Loucy (cell line): Measurements from ENCODE around the gene PUS3.

Source experiments
- H2AFZ ChIP-seq: fragments of 200-600 bp; sonication (generic); 2 replicates; pipeline ENCODE4 v1.6.0; 2016; ENCODE audit warnings: antibody characterized with exemption, mild to moderate bottlenecking, low read length, moderate library complexity
- H3F3A ChIP-seq: fragments of 200-600 bp; 2 replicates; pipeline ENCODE4 v1.6.0; 2016; ENCODE audit warnings: antibody characterized with exemption, low read depth, mild to moderate bottlenecking
- H3K27me3 ChIP-seq: fragments of 200-600 bp; sonication (generic); 2 replicates; pipeline ENCODE4 v1.6.1; 2014; ENCODE audit warnings: low read length, mild to moderate bottlenecking; ENCODE audit not compliant: insufficient read depth, poor library complexity, severe bottlenecking
- H3K36me3 ChIP-seq: fragments of 200-600 bp; sonication (generic); 2 replicates; pipeline ENCODE4 v1.6.1; 2016; ENCODE audit warnings: low read length; ENCODE audit not compliant: insufficient read depth
- H3K4me1 ChIP-seq: fragments of 200-600 bp; sonication (generic); 2 replicates; pipeline ENCODE4 v1.5.1; 2014; ENCODE audit warnings: low read length, mild to moderate bottlenecking; ENCODE audit not compliant: insufficient read depth, poor library complexity, severe bottlenecking
- H3K4me2 ChIP-seq: fragments of 200-600 bp; sonication (generic); 2 replicates; pipeline ENCODE4 v1.6.0; 2014; ENCODE audit warnings: antibody characterized with exemption, low read length, low read depth, mild to moderate bottlenecking; ENCODE audit not compliant: poor library complexity, severe bottlenecking
- H3K4me3 ChIP-seq: fragments of 200-600 bp; sonication (generic); 2 replicates; pipeline ENCODE4 v1.5.1; 2014; ENCODE audit warnings: low read length, mild to moderate bottlenecking, mixed read lengths; ENCODE audit not compliant: poor library complexity, severe bottlenecking
- H3K79me2 ChIP-seq: fragments of 200-600 bp; sonication (generic); 2 replicates; pipeline ENCODE4 v1.6.1; 2014; ENCODE audit warnings: low read length; ENCODE audit not compliant: insufficient read depth
- H3K9ac ChIP-seq: fragments of 200-600 bp; sonication (generic); 2 replicates; pipeline ENCODE4 v1.6.0; 2014; ENCODE audit warnings: mild to moderate bottlenecking, low read depth, low read length, moderate library complexity; ENCODE audit not compliant: poor library complexity, severe bottlenecking
- H3K9me2 ChIP-seq: fragments of 200-600 bp; sonication (generic); replicated peaks from 2 replicates; pipeline ENCODE4 v1.6.1; 2016; ENCODE audit warnings: low read depth, low read length, mixed read lengths
- H3K9me3 ChIP-seq: fragments of 200-600 bp; sonication (generic); 2 replicates; pipeline ENCODE4 v1.6.1; 2014; ENCODE audit warnings: mild to moderate bottlenecking, antibody characterized with exemption, low read length, low read depth; ENCODE audit not compliant: insufficient read depth
- H4K20me1 ChIP-seq: fragments of 200-600 bp; sonication (generic); 2 replicates; pipeline ENCODE4 v1.6.0; 2014; ENCODE audit warnings: antibody characterized with exemption, low read length, mild to moderate bottlenecking; ENCODE audit not compliant: insufficient read depth, poor library complexity, severe bottlenecking
- EZH2phosphoT487 ChIP-seq: fragments of 200-600 bp; IDR thresholded peaks from 2 replicates; pipeline ENCODE4 v1.6.1; 2018; ENCODE audit warnings: antibody characterized with exemption, mild to moderate bottlenecking, moderate library complexity, borderline replicate concordance
- TF ChIP-seq, protein P1 (sequence below): fragments of 200-600 bp; sonication (generic); conservative IDR thresholded peaks from 2 replicates; pipeline ENCODE4 v1.5.1; 2014; ENCODE audit warnings: mild to moderate bottlenecking, antibody characterized with exemption, low read length

PUS3 gene

DNA sequence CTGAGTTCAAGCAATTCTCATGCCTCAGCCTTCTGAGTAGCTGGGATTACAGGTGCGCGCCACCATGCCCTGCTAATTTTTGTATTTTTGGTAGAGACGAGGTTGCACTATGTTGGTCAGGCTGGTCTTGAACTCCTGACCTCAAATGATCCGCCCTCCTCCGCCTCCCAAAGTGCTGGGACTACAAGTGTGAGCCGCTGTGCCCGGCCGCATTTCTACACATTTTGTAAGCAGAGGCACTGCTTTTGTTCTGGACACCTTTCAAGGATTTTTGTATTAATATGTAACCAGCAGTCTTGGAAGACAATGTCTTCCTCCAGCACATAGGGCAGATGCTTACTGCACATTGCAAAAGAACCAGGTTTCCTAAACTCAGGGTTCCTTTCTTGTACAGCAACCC is 31.5 kb upstream of the PUS3 start:
- TF ChIP-seq, protein P1, sequence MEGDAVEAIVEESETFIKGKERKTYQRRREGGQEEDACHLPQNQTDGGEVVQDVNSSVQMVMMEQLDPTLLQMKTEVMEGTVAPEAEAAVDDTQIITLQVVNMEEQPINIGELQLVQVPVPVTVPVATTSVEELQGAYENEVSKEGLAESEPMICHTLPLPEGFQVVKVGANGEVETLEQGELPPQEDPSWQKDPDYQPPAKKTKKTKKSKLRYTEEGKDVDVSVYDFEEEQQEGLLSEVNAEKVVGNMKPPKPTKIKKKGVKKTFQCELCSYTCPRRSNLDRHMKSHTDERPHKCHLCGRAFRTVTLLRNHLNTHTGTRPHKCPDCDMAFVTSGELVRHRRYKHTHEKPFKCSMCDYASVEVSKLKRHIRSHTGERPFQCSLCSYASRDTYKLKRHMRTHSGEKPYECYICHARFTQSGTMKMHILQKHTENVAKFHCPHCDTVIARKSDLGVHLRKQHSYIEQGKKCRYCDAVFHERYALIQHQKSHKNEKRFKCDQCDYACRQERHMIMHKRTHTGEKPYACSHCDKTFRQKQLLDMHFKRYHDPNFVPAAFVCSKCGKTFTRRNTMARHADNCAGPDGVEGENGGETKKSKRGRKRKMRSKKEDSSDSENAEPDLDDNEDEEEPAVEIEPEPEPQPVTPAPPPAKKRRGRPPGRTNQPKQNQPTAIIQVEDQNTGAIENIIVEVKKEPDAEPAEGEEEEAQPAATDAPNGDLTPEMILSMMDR, result no peak
- TF ChIP-seq EZH2phosphoT487, result no peak
- H4K20me1 ChIP-seq, result no peaks in the 10 kb centered on the region
- H3K36me3 ChIP-seq, result no peaks in the 10 kb centered on the region
- no peak overlapping the region for H3K9ac ChIP-seq
- H3F3A ChIP-seq, result no peaks in the 10 kb centered on the region
- H2AFZ ChIP-seq, result no peak overlapping the region
- H3K79me2 ChIP-seq, result no peaks in the 10 kb centered on the region
- peaks cover 18% of the 10 kb centered on the region for H3K27me3 ChIP-seq
- no peaks in the 10 kb centered on the region for H3K9me3 ChIP-seq
- no peaks in the 10 kb centered on the region for H3K4me1 ChIP-seq
- no peak overlapping the region for H3K4me2 ChIP-seq
- H3K9me2 ChIP-seq, result no peaks in the 10 kb centered on the region
- no peak overlapping the region for H3K4me3 ChIP-seq

DNA sequence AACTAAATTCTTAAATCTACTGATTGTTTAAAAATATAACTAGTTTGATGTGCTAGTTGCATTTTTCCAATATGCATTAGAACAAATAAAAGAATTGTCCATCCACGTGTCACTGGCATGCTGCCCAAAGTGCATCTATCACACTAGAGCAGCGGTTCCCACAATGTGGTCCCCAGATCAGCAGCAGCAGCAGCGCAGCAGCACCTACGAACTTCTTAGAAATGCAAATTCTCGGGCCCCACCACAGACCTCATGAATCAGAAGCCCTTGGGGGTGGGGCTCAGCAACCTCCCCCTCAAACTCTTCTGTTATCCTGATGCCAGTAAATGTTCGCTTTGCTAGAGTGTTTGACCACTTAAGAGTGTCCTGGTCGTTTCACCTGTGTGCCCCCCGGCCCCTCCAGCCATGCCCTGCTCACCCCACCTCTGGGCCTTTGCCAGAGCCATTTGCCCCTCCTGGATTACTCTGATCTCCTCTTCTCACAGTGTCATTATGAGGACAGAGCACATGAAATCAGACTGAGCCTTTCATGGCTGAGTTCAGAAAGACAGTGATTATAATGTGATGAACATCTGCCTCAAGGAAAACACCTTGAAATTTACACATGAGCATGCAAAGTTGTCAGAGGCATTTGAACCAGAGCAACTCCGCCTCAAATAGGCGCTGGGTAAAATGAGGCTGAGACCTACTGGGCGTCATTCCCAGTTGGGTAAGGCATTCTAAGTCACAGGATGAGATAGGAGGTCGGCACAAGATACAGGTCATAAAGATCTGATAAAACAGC is 30.2 kb upstream of the PUS3 start:
- no peak overlapping the region for H3K4me3 ChIP-seq
- H3K9me3 ChIP-seq, result no peaks in the 10 kb centered on the region
- no peak overlapping the region for H2AFZ ChIP-seq
- H3K79me2 ChIP-seq, result no peaks in the 10 kb centered on the region
- no peaks in the 10 kb centered on the region for H3K36me3 ChIP-seq
- H3K27me3 ChIP-seq, result peaks cover 18% of the 10 kb centered on the region
- no peaks in the 10 kb centered on the region for H3K9me2 ChIP-seq
- no peaks in the 10 kb centered on the region for H3F3A ChIP-seq
- H3K4me1 ChIP-seq, result no peaks in the 10 kb centered on the region
- TF ChIP-seq, protein P1, result no peak
- no peak for TF ChIP-seq EZH2phosphoT487
- no peak overlapping the region for H3K9ac ChIP-seq
- no peak overlapping the region for H3K4me2 ChIP-seq
- no peaks in the 10 kb centered on the region for H4K20me1 ChIP-seq

- H3K9me2 ChIP-seq, result no peaks in the 10 kb centered on the region
These were observed 29.3 kb upstream of the PUS3 start for GRCh38 chr11:125932301-125932700.

More at GRCh38 chr11:125932301-125932700, 29.3 kb upstream of the PUS3 start:
- Histone ChIP-seq H3K9me3 (no peaks in the 10 kb centered on the region), H3F3A (no peaks in the 10 kb centered on the region), H3K4me3 (no peak overlapping the region), H3K27me3 (peaks cover 18% of the 10 kb centered on the region), H3K4me1 (no peaks in the 10 kb centered on the region), H2AFZ (no peak overlapping the region), H4K20me1 (no peaks in the 10 kb centered on the region), H3K4me2 (no peak overlapping the region), H3K9ac (no peak overlapping the region), H3K79me2 (no peaks in the 10 kb centered on the region), H3K36me3 (no peaks in the 10 kb centered on the region)
- TF ChIP-seq, protein P1, result no peak
- no peak for TF ChIP-seq EZH2phosphoT487
